Measurements from ENCODE around the gene MED7. TPM values are rescaled to one million over a fixed set of nuclear protein-coding genes. Genes with fewer than 3 reads are reported as not detected.

MED7 gene
- total and polyA plus RNA-seq, 2 of the 13 experiments (the other 11 are each of a cell fraction or from before 2014, with no cell fraction given) = 9.2 to 9.4 TPM

- TF ChIP-seq, protein P1, sequence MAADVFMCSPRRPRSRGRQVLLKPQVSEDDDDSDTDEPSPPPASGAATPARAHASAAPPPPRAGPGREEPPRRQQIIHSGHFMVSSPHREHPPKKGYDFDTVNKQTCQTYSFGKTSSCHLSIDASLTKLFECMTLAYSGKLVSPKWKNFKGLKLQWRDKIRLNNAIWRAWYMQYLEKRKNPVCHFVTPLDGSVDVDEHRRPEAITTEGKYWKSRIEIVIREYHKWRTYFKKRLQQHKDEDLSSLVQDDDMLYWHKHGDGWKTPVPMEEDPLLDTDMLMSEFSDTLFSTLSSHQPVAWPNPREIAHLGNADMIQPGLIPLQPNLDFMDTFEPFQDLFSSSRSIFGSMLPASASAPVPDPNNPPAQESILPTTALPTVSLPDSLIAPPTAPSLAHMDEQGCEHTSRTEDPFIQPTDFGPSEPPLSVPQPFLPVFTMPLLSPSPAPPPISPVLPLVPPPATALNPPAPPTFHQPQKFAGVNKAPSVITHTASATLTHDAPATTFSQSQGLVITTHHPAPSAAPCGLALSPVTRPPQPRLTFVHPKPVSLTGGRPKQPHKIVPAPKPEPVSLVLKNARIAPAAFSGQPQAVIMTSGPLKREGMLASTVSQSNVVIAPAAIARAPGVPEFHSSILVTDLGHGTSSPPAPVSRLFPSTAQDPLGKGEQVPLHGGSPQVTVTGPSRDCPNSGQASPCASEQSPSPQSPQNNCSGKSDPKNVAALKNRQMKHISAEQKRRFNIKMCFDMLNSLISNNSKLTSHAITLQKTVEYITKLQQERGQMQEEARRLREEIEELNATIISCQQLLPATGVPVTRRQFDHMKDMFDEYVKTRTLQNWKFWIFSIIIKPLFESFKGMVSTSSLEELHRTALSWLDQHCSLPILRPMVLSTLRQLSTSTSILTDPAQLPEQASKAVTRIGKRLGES (CRISPR knock-in tag; IDR thresholded peaks at IDR 0.05; ENCODE audit: borderline replicate concordance) = no peak
Measured at GRCh38 chr5:157184117-157184670, 41.5 kb upstream of the MED7 start (continued).

DNA sequence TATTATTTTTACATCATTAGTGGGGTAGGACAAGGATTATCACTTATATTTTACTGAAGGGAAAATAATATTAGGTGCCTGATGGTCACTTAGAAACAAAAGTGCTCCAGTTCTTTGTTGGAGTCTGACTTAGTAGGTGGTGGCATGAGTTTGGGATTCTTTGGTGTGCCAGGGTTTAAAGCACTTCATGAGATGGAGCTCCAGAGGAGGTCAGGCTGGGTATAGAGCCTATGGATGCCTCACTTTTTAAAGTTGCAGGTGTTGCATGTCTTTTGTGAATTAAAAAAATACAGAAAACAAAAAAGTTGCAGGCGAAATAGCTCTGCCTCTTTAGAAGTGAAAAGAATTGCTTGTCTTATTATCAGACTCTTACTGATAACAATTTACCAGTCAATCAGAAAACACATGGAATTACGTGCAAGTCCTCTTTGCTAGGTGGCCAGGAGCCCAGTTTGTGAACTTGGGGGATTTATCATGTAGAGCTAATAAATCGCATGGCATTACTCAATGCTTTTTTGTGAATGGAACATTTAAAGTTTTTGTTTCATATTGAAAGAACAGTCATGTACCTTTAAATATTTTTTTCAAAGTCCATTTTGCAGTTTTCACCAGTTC, 39.6 kb upstream of the MED7 start:
- no peak overlapping the region for H3K27ac ChIP-seq (ENCODE audit: extremely low read length, insufficient read depth, low read length)
- BruUV-seq (replicated peaks) = no TSS peak
- no peaks in the 10 kb centered on the region for H4K20me1 ChIP-seq (ENCODE audit: insufficient read depth, low read length)
- FAIRE-seq (no peak), ATAC-seq (no peak), DNase-seq (ENCODE audit: low spot score) (no peak)
- no peaks in the 10 kb centered on the region for H3K36me3 ChIP-seq (replicated peaks in 1 of 2; ENCODE audit: control insufficient read depth in 1 of 2, insufficient read depth in 2 of 2, low read length in 2 of 2)
- peaks cover 2 to 7% of the 10 kb centered on the region in 2 experiments; a peak in 2 of 5 replicates for H3K27me3 ChIP-seq (ENCODE audit: control insufficient read depth in 1 of 2, insufficient read depth in 2 of 2, low read length in 2 of 2)
- no peaks in the 10 kb centered on the region for H3K4me1 ChIP-seq (ENCODE audit: insufficient read depth, low read length)
- no peak overlapping the region for H3K4me2 ChIP-seq (ENCODE audit: low read depth, low read length)
- 20% methylated on average over 3 of the region's 3 CpGs for WGBS (ENCODE audit: low lambda C conversion rate)
- ChIA-PET POLR2A (no interaction called here), CTCF (ENCODE audit: low intra/inter-chr PET ratio, low total read pairs) (no interaction called here)
- no peaks in the 10 kb centered on the region for H3K9me3 ChIP-seq (ENCODE audit: low read length)
- TF ChIP-seq ZFP36L2 (CRISPR knock-in tag; IDR thresholded peaks at IDR 0.05) = no peak
- TF ChIP-seq IRF1 (CRISPR knock-in tag; IDR thresholded peaks at IDR 0.05; ENCODE audit: low read depth) = no peak
- TF ChIP-seq PLSCR1 (CRISPR knock-in tag; IDR thresholded peaks at IDR 0.05; ENCODE audit: borderline replicate concordance) = no peak
- TF ChIP-seq ZMYM3 (CRISPR knock-in tag; IDR thresholded peaks at IDR 0.05) = no peak
- no peak for TF ChIP-seq SATB2 (CRISPR knock-in tag; IDR thresholded peaks at IDR 0.05)
- no peak for TF ChIP-seq FOXM1 (CRISPR knock-in tag; IDR thresholded peaks at IDR 0.05)
- H3K79me2 ChIP-seq (ENCODE audit: insufficient read depth, low read length) = no peaks in the 10 kb centered on the region
- H2AFZ ChIP-seq (ENCODE audit: low read length) = no peak overlapping the region
- intact Hi-C loops (cut with micrococcal nuclease; ENCODE audit: unreplicated experiment) = no loop called here
- in situ Hi-C loops (cut with HindIII; ENCODE audit: extremely low pct_ligation_motif_present, low pct_unique_long_range_greater_than_20kb) = no loop called here
- no peak overlapping the region for H3K9ac ChIP-seq (ENCODE audit: insufficient read depth, low read depth, low read length)
- no peak overlapping the region for H3K4me3 ChIP-seq (replicated peaks in 1 of 3; ENCODE audit: insufficient read depth in 1 of 3, low read depth in 2 of 3, low read length in 3 of 3)
